NCI-H446 (cell line): ENCODE data around the gene OXSR1.
"Not testable (repeated sequence)": the region's sequence is repeated elsewhere in the genome, so short reads cannot be mapped to it uniquely, and the experiment has no call there.

Source experiments
- DNase-seq, 2 experiments: peaks; one replicate each; lab custom pipeline; 2025; lab: John Stamatoyannopoulos, UW

Gene OXSR1

DNA sequence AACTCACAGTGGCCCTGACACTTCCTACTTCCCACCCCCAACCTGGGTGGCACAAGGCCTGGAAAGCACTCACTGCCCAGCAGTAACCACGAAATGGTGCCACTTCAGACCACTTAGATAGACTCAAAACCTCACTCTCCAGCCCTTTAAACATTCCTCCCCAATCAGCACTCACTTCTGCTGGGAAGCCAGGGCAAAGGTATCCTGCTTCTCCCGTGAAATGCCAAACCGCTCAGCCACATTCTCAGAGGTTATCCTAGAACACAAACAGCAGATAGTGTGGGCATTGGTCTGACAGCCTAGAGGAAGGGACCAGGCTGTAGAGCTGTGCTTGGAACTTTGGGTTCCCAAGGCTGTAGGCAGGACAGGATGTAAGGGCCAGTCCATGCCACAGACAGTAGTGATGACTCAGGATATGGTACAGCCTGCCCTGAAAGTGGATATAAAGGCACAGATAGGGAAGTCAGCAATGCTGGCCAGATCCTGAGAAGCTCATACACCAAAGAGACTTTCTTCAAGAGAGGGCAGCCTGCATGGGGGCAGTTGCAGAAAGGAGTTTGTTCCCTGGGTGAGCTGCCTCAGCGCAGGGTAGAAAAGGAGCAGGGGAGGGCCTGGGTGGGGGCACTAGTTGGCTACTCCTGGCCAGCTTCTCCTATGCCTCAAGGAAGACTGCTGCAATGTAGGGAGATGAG is 37.6 kb upstream of the OXSR1 start:
- no peak for DNase-seq

DNA sequence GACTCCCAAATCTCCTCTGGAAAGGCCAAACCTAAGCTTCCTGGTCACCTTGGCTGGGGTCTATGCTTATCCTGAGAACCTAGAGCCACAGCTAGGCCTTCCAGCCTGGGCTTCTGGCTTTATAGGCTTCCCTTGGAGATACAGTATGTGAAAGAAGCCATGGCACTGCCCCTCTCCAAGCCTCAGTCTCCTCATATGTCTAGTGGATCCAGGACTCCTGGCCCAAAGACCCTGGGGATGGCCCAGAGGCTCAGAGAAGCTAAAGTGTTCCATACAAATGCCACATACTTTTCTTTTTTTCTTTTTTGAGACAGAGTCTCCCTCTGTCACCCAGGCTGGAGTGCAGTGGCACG is 37.1 kb upstream of the OXSR1 start:
- DNase-seq, result no peak

DNA sequence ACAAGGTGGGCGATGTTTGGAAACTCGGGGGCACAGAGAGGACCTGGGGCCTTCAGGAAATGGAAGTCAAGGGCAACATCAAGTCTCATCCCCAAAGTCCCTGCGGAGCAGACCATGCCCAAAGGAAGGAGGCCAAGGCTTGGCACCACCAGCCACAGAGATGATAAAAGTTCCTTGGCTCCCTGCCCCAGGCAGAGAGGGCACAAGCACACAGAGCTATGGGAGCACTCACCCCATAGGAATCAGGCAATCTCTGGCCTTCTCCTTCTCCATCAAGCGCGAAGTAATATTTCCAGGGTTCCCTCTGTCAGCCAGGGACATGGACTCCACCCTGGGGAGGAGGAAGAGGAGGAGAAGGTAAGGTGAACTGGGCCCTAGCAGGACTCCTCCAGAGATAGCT is 36.3 kb upstream of the OXSR1 start:
- no peak for DNase-seq

DNA sequence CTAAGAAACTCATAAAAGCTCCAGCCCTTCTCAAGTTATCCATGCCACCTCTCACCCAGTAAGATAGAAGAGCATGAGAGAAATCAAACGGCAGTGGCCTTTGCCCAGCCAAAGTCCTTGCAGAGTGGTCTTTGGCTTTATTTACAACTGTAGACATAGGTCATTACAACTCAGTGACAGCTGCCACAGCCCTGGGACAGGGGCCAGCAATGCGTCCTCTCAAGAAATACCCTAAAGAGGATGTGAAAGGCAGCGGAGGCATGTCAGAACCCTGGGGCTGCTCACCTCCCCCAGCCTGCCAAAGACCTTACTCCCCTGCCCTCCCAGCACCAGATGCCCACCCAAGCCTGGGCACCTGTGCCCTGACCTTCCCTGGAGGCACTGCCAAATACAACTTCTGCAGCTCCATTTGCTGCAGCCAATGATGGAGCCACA is 34.7 kb upstream of the OXSR1 start:
- DNase-seq, result no peak

DNA sequence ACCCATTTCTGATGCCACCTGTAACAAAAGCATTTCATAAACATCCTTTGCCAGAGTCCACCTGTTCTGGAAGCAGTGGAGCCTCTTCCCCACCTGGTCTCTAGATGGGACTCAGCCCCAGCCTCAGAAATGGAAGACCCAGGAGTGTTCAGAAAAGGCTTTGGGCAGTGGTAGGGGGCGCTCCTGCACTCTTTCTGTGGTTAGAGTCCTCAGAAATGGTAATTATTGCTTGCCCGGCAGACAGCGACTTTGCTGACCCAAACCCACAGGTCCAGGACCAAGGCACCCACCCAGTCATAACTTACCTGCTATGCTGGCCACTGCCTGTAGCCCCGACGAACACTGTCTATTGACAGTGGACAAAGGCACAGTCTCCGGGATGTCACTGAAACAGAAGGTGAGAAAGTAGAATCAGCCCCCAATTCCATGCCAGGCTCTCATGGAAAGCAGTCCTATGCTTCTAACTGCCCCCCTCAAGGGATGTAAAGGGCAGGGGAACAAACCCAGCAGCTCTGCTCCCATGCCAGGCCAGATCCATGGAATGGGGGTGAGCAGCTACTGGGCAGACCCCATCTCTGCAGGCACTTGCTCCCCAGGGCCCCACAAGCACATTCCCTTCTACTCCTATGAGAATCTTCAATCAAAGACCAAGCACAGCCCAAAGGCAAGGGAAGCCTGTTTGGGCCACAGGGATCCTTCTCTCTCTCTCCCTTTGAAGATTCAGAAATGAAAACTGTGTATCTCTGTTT is 33.5 kb upstream of the OXSR1 start:
- DNase-seq, result no peak

DNA sequence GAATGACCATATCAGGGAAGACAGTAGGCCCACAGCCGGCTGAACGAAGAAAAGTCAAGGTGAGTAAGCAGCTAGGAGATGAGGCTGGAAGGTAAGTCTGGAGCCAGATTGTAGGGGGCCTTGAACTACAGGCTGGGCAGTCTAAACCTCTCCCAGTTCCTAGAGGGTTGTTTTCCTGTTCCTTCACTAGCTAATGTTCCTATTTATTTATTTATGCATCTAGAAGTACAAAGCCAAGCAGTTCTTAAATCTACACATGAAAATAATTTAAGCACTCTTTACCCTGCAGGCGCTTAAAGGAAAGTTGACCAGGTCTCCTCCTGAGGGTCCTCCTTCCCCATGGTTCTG is 32.2 kb upstream of the OXSR1 start:
- no peak for DNase-seq

DNA sequence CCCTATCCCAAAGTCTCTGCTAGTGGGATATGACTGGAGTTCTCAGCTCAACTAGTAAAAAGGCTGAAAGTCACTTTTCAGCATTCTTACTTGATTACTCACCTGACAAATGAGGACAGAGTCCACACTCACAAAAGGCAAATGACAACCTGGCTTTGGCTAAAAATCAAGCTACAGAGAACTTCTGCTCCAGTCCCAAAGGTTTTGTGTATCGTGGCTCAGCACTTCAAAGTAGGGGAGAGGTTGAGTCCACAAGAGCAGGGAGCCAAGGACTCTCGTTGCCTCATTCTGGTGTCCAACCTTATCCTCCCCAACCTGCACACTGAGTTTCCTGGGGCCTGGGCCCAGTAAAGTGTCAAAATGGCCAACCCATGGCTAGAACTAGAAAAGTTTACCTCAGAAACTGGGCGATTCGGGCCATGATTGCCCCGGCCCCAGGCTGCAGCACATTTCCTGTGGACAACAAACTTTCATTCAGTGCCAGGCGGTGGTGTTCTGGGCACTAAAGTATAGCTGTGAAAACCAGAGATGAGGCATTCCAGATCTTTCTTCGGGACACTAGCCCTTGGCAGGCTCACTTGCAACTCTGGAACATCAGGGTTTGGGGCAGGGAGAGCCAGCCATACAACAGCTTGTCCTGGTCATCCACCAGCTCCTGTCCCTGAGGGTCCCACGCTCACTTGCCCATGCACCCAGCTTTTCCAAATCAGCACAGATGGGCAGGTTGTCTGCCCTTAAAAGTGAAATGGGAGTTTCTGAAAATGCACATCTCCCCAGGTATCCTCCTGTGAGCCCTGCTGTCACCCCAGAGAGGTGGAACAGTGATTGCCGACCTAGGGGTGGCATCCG is 31.6 kb upstream of the OXSR1 start:
- DNase-seq, result no peak

DNA sequence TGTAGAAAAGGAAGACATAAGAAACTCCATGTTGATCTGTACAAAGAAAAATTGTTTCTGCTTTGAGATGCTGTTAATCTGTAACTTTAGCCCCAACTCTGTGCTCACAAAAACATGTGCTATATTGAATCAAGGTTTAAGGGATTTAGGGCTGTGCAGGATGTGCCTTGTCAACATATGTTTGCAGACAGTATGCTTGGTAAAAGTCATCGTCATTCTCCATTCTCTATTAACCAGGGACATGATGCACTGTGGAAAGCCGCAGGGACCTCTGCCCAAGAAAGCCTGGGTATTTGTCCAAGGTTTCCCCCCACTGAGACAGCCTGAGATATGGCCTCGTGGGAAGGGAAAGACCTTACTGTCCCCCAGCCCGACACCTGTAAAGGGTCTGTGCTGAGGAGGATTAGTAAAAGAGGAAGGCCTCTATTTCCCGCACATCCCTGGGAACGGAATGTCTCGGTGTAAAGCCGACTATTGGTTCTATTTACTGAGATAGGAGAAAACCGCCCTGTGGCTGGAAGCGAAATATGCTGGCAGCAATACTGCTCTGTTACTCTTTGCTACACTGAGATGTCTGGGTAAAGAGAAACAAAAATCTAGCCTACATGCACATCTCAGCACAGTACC is 30.7 kb upstream of the OXSR1 start:
- not testable (repeated sequence) for DNase-seq

DNA sequence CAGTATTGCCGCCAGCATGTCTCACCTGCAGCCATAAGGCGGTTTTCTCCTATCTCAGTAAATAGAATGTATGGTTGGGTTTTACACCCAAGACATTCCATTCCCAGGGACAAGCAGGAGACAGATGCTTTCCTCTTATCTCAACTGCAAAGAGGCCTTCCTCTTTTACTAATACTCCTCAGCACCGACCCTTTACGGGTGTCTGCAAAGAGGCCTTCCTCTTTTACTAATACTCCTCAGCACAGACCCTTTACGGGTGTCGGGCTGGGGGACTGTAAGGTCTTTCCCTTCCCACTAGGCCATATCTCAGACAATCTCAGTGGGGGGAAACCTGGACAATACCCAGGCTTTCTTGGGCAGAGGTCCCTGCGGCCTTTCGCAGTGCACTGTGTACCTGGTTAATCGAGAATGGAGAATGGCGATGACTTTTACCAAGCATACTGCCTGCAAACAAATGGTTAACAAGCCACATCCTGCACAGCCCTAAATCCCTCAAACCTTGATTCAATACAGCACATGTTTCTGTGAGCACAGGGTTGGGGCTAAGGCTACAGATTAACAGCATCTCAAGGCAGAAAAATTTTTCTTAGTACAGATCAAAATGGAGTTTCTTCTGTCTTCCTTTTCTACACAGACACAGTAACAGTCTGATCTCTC is 29.6 kb upstream of the OXSR1 start:
- not testable (repeated sequence) for DNase-seq

DNA sequence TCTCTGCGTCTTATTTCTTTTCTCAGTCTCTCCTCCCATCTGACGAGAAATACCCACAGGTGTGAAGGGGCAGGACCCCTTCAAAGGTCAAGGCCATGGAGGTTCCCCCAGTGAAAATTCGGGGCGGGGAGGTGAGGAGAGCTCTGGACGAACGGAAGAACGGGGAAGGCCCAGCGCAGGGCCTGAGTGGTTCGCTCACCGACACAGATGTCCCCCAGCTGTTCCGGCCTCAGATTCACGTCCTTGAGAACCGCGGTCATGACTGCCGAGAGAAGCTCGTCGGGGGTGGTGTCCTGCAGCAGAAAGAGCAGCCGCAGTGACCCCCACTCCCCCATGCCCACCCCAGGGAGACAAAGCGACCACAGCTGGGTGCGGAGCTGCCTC is 29.0 kb upstream of the OXSR1 start:
- DNase-seq, result no peak

DNA sequence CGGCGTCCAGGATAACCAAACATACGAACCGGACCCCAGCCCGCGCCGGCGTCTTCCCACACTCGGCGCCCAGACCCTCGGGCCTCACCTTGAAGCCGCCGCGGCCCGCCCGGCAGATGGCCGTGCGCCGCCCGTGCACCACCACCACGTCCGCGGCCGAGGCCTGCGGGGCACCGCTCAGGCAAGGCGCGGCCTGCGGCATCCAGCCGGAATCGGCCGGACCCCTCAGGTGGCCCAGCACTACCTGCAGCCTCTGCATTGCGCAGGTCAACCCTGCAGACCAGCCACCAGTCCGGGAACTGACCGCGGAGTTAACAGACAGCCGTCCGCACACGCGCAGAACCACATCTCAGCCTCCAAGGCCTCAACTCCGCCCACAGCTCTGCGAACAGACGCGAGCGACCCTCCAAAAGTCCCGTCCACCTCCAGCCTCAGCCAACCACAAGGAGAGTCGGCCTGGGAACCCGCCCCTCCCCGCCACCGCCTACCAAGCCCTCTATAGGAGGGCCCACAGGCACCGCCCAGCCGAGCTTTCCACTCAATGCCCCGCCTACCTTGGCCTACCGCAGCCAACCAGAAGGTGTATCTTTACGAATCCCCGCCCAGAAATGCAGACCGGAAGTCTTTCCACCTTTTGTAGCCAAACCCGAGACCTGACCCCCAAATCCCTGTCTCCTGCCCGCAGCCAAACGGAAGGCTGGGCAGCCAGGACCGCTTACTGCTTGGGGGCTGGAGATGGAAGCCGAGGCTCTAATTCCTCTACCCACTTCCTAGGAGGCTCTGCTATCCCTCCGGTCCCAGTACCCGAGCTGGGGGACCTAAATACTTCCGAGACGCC is 28.3 kb upstream of the OXSR1 start, which contains the start of gene ACAA1:
Gene ACAA1 (minus strand): TSS at position 351 of the 838 bp plus-strand sequence. CDS start 92 bp downstream, at position 259.
- DNase-seq, result peak; percentile 82 to 94

DNA sequence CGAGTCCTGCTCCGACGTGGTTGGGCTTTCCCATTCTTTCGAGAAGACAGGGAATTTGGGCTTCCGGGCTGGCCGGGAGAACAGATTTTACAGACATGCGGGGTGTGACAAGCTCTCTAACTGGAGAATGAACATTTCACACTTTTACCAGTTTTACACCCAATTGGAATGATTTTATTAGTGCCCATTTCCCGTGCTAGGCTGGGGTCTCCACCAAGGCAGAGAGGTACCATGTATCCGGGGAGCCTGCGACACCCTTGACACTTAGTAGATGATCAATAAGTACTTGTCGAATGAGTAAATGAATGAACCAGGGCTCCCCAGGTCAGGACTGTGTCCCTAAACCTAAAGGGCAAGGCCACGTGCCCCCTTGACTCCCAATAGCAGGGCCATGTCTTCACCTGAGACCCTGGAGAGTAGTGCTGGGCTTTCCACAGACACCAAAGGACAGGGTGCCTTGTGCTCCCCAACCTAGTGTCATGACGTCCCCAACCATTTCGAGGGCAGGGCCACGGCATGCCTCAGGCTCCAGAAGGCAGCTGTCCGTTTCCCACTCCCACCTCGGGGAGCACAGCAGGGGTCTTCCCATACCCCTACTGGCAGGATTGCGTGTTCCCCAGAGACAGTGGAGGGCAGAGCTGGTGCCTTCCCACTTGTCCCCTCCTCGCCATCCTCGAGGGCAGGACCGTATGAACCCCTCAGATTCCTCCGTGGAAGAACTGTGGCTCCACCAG is 27.6 kb upstream of the OXSR1 start:
- DNase-seq, result no peak

DNA sequence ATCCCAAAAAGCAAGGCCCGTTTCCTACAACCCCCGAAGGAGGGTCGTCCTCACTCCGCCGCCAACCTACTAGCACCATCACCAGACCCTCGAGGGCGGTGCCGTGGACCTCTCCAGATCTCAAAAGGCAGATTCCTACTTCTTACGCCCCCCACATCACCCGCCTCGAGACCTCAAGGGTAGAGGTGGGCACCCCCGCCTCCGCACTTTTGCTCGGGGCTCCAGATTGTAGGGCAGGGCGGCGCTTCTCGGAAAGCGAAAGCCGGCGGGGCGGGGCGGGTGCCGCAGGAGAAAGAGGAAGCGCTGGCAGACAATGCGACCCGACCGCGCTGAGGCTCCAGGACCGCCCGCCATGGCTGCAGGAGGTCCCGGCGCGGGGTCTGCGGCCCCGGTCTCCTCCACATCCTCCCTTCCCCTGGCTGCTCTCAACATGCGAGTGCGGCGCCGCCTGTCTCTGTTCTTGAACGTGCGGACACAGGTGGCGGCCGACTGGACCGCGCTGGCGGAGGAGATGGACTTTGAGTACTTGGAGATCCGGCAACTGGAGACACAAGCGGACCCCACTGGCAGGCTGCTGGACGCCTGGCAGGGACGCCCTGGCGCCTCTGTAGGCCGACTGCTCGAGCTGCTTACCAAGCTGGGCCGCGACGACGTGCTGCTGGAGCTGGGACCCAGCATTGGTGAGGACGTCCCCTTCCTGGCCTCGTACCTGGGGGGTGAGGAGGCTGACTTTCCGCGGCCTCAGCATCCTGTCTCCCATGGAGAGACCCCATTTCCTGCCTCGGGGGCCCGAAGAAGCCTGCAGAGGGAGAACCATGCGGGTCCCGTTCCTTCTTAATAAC is 26.8 kb upstream of the OXSR1 start, which contains the start of gene MYD88:
Gene MYD88 (plus strand): TSS at position 313 of the 842 bp plus-strand sequence. CDS start 40 bp downstream, at position 353.
- DNase-seq, result no peak

DNA sequence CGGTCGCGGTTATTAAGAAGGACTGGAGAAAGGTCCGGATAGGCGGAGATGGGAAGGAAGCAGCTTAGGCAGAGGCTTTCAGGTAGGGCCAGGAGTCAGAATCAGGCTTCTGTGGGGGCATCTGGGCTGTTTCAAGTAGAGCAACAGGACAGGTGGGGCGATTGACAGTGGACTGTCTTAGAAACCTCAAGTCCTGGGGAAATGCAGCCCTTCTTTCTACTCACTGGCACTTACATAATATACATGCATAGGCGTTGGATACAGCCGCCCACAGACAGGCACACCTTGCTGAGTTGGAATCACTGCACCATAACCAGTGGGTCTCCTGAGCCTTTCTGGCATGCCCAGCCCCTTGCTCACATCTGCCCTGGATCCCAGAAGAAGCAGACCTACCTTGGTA is 26.1 kb upstream of the OXSR1 start:
- DNase-seq, result no peak

DNA sequence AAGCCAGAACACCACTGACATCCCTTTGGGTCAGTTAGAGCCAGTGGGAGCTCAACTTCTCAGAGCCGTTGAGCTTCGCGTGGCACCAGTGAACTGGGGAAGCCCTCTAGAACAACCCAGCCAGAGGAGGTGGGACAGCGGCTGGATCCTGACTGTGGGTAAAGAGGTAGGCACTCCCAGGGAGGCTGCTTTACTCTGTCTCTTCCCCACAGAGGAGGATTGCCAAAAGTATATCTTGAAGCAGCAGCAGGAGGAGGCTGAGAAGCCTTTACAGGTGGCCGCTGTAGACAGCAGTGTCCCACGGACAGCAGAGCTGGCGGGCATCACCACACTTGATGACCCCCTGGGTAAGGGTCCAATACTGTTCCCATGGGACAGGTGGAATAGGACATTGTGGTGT is 25.7 kb upstream of the OXSR1 start:
- DNase-seq, result no peak

DNA sequence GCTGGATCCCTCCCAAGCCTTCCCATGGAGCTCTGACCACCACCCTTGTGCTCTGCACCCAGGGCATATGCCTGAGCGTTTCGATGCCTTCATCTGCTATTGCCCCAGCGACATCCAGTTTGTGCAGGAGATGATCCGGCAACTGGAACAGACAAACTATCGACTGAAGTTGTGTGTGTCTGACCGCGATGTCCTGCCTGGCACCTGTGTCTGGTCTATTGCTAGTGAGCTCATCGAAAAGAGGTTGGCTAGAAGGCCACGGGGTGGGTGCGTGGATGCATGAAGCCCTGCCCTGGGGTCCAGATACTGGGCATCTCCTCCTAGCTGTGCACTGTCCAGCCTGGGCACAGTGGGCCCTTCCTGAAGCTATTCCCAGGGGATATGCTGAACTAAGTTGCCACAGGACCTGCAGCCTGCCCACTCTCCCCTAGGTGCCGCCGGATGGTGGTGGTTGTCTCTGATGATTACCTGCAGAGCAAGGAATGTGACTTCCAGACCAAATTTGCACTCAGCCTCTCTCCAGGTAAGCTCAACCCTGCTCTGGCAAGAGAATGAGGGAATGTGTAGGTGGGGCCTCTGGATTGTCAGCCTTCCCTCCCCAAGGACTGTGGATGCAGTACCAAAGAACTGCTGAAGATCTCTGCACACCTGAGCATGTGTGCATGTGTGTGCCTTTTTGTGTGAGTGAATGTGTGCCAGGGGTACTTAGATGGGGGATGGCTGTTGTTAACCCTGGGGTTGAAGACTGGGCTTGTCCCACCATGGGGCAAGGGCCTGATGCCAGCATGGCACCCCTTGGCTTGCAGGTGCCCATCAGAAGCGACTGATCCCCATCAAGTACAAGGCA is 24.8 kb upstream of the OXSR1 start:
- no peak for DNase-seq

DNA sequence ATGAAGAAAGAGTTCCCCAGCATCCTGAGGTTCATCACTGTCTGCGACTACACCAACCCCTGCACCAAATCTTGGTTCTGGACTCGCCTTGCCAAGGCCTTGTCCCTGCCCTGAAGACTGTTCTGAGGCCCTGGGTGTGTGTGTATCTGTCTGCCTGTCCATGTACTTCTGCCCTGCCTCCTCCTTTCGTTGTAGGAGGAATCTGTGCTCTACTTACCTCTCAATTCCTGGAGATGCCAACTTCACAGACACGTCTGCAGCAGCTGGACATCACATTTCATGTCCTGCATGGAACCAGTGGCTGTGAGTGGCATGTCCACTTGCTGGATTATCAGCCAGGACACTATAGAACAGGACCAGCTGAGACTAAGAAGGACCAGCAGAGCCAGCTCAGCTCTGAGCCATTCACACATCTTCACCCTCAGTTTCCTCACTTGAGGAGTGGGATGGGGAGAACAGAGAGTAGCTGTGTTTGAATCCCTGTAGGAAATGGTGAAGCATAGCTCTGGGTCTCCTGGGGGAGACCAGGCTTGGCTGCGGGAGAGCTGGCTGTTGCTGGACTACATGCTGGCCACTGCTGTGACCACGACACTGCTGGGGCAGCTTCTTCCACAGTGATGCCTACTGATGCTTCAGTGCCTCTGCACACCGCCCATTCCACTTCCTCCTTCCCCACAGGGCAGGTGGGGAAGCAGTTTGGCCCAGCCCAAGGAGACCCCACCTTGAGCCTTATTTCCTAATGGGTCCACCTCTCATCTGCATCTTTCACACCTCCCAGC is 24.0 kb upstream of the OXSR1 start:
- DNase-seq, result no peak

DNA sequence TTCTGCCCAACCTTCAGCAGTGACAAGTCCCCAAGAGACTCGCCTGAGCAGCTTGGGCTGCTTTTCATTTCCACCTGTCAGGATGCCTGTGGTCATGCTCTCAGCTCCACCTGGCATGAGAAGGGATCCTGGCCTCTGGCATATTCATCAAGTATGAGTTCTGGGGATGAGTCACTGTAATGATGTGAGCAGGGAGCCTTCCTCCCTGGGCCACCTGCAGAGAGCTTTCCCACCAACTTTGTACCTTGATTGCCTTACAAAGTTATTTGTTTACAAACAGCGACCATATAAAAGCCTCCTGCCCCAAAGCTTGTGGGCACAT is 23.4 kb upstream of the OXSR1 start:
- DNase-seq, result no peak
